Activated CD8-positive, alpha-beta memory T cell treated with anti-CD3 and anti-CD28 coated beads for 24 hours (primary cell): ENCODE measurements around the gene GRK1.
A peak's percentile ranks its signal among the peaks of the same experiment; 100 is the strongest.
"Not testable (repeated sequence)": the region's sequence is repeated elsewhere in the genome, so short reads cannot be mapped to it uniquely, and the experiment has no call there.

ENCODE experiments used
- DNase-seq: peaks from one replicate; pipeline ENCODE4 v3.0.0-alpha.2; 2020

The GRK1 gene

GRCh38 chr13:113745500-113746142 lies 78.6 kb downstream of the GRK1 start:
- not testable (repeated sequence) for DNase-seq

- DNase-seq, result no peak
Measured at GRCh38 chr13:113746143-113746525, 79.1 kb downstream of the GRK1 start.

GRCh38 chr13:113746671-113747070 lies 79.7 kb downstream of the GRK1 start:
- no peak for DNase-seq

- no peak for DNase-seq
Measured at GRCh38 chr13:113747291-113747833, 80.3 kb downstream of the GRK1 start.

GRCh38 chr13:113748101-113748861 lies 81.3 kb downstream of the GRK1 start:
- no peak for DNase-seq

- DNase-seq, result no peak
Measured at GRCh38 chr13:113748862-113749451, 81.9 kb downstream of the GRK1 start.

- DNase-seq, result no peak
Measured at GRCh38 chr13:113749507-113749906, 82.5 kb downstream of the GRK1 start.

GRCh38 chr13:113749967-113750366 lies 82.9 kb downstream of the GRK1 start:
- no peak for DNase-seq

GRCh38 chr13:113750554-113751399 lies 83.8 kb downstream of the GRK1 start:
- DNase-seq, result no peak

GRCh38 chr13:113751491-113751890 lies 84.5 kb downstream of the GRK1 start:
- no peak for DNase-seq

- DNase-seq, result not testable (repeated sequence)
Measured at GRCh38 chr13:113752211-113752986, 85.4 kb downstream of the GRK1 start.

GRCh38 chr13:113753171-113753570 lies 86.2 kb downstream of the GRK1 start:
- DNase-seq, result no peak

GRCh38 chr13:113754242-113754641 lies 87.2 kb downstream of the GRK1 start:
- DNase-seq, result no peak

GRCh38 chr13:113754691-113755090 lies 87.7 kb downstream of the GRK1 start:
- no peak for DNase-seq

- no peak for DNase-seq
Measured at GRCh38 chr13:113756441-113757097, 89.5 kb downstream of the GRK1 start.

- DNase-seq, result peak; percentile 92
Measured at GRCh38 chr13:113758651-113759524, 91.9 kb downstream of the GRK1 start, which contains the start of gene TMEM255B. Gene TMEM255B (plus strand): TSS chr13:113759226. CDS start chr13:113759270, 44 bp downstream.

GRCh38 chr13:113759525-113760137 lies 92.6 kb downstream of the GRK1 start:
- DNase-seq, result no peak

- DNase-seq, result no peak
Measured at GRCh38 chr13:113761136-113761535, 94.1 kb downstream of the GRK1 start.

GRCh38 chr13:113762075-113762474 lies 95.1 kb downstream of the GRK1 start:
- no peak for DNase-seq

GRCh38 chr13:113762538-113762937 lies 95.5 kb downstream of the GRK1 start:
- no peak for DNase-seq
